OCI-M1 (cell line): ENCODE data around the gene GANAB.
"Not testable (repeated sequence)": the region's sequence is repeated elsewhere in the genome, so short reads cannot be mapped to it uniquely, and the experiment has no call there.

Experiments used
- DNase-seq: peaks from one replicate; lab custom pipeline; 2025; lab: John Stamatoyannopoulos, UW

Gene GANAB

GRCh38 chr11:62667460-62667859 is 21.0 kb upstream of the GANAB start:
- no peak for DNase-seq

GRCh38 chr11:62666259-62666926 is 20.0 kb upstream of the GANAB start:
- peak; percentile 54 for DNase-seq

- DNase-seq: peak; percentile 82
These were observed 19.3 kb upstream of the GANAB start for GRCh38 chr11:62665599-62666258.

- peak; percentile 97 for DNase-seq
These were observed 18.7 kb upstream of the GANAB start, which contains the start of the genes C11orf98 and CSKMT for GRCh38 chr11:62665075-62665598. TSS of gene C11orf98 (minus strand) at chr11:62665210. CDS start at chr11:62665169, 41 bp downstream. TSS of gene CSKMT (plus strand) at chr11:62665312. CDS start at chr11:62665880, 568 bp downstream.

GRCh38 chr11:62664405-62665074 is 18.1 kb upstream of the GANAB start:
- peak; percentile 82 for DNase-seq

GRCh38 chr11:62656796-62657429 is 10.5 kb upstream of the GANAB start:
- DNase-seq: peak; percentile 18

- DNase-seq: no peak
These were observed 7.9 kb upstream of the GANAB start for GRCh38 chr11:62654297-62654696.

GRCh38 chr11:62652161-62653006 is 6.0 kb upstream of the GANAB start:
- peak; percentile 56 for DNase-seq

- DNase-seq: not testable (repeated sequence)
These were observed 3.9 kb upstream of the GANAB start for GRCh38 chr11:62650283-62650682.

GRCh38 chr11:62649486-62649885 is 3.1 kb upstream of the GANAB start:
- no peak for DNase-seq

GRCh38 chr11:62648967-62649364 is 2.6 kb upstream of the GANAB start:
- DNase-seq: no peak

GRCh38 chr11:62648185-62648966 is 2.0 kb upstream of the GANAB start:
- no peak for DNase-seq

GRCh38 chr11:62647609-62648005 is 1.2 kb upstream of the GANAB start:
- no peak for DNase-seq

GRCh38 chr11:62646825-62647608 is 604 bp upstream of the GANAB start:
- no peak for DNase-seq

- no peak for DNase-seq
These were observed 805 bp downstream of the GANAB start for GRCh38 chr11:62645671-62645945.

- no peak for DNase-seq
These were observed 2.2 kb downstream of the GANAB start for GRCh38 chr11:62644220-62644619.

GRCh38 chr11:62632492-62632891 is 13.9 kb downstream of the GANAB start:
- no peak for DNase-seq

- no peak for DNase-seq
These were observed 18.7 kb downstream of the GANAB start for GRCh38 chr11:62627713-62628112.

- DNase-seq: no peak
These were observed 23.8 kb downstream of the GANAB start for GRCh38 chr11:62622476-62623089.
